ENCODE results near the gene DDX1. TPM values are rescaled to one million over a fixed set of nuclear protein-coding genes. Genes with fewer than 3 reads are reported as not detected.
A peak's percentile ranks its signal among the peaks of the same experiment; 100 is the strongest.

Gene DDX1
- total RNA-seq, 1 experiment from 2014 or later, result 62.6 TPM

GRCh38 chr2:15667809-15668556 lies 76.3 kb downstream of the DDX1 start:
- CTCF ChIA-PET, result no interaction called here

GRCh38 chr2:15668611-15669305 lies 77.1 kb downstream of the DDX1 start:
- Histone ChIP-seq H3K4me2 (ENCODE audit: low read length) (no peak overlapping the region), H3K4me1 (ENCODE audit: insufficient read depth, low read length) (no peaks in the 10 kb centered on the region), H3K9ac (ENCODE audit: low read length) (no peak overlapping the region), H3F3A (ENCODE audit: low read length, unreplicated experiment) (no peaks in the 10 kb centered on the region), H4K20me1 (ENCODE audit: low read length) (no peaks in the 10 kb centered on the region), H3K27ac (ENCODE audit: low read length) (no peak overlapping the region), H3K79me2 (ENCODE audit: low read length) (no peaks in the 10 kb centered on the region), H3K9me3 (ENCODE audit: low read length) (no peaks in the 10 kb centered on the region), H3K4me3 (ENCODE audit: low read length) (no peak overlapping the region), H3K9me2 (replicated peaks; ENCODE audit: low read length) (no peaks in the 10 kb centered on the region), H3K36me3 (ENCODE audit: low read depth, low read length) (no peaks in the 10 kb centered on the region), H3K27me3 (ENCODE audit: low read length) (peaks cover 90% of the 10 kb centered on the region), H2AFZ (ENCODE audit: low read length) (no peak overlapping the region)
- DNase-seq (no peak), ATAC-seq (no peak)
- CTCF ChIA-PET, result no interaction called here
- POLR2A ChIA-PET (ENCODE audit: unreplicated experiment), result no interaction called here
- no TSS peak for BruUV-seq (replicated peaks)
- intact Hi-C loops (cut with micrococcal nuclease), result no loop called here
- TF ChIP-seq EZH2 (IDR thresholded peaks at IDR 0.05; ENCODE audit: low read length, unreplicated experiment) (no peak), EZH2phosphoT487 (IDR thresholded peaks at IDR 0.05; ENCODE audit: borderline replicate concordance, low read length) (no peak), CTCF (conservative IDR thresholded peaks at IDR 0.05; ENCODE audit: low read depth, low read length) (no peak)

More at GRCh38 chr2:15667809-15668556, 76.3 kb downstream of the DDX1 start:
- H3K9me2 ChIP-seq (replicated peaks; ENCODE audit: low read length), result no peaks in the 10 kb centered on the region
- POLR2A ChIA-PET (ENCODE audit: unreplicated experiment), result no interaction called here
- no peaks in the 10 kb centered on the region for H4K20me1 ChIP-seq (ENCODE audit: low read length)
- no peak overlapping the region for H3K9ac ChIP-seq (ENCODE audit: low read length)
- no peak for ATAC-seq
- H3K79me2 ChIP-seq (ENCODE audit: low read length), result no peaks in the 10 kb centered on the region
- H2AFZ ChIP-seq (ENCODE audit: low read length), result no peak overlapping the region
- no peak overlapping the region for H3K4me2 ChIP-seq (ENCODE audit: low read length)
- H3K36me3 ChIP-seq (ENCODE audit: low read depth, low read length), result no peaks in the 10 kb centered on the region
- intact Hi-C loops (cut with micrococcal nuclease), result no loop called here
- no peak overlapping the region for H3K4me3 ChIP-seq (ENCODE audit: low read length)
- no peak overlapping the region for H3K27ac ChIP-seq (ENCODE audit: low read length)
- no peaks in the 10 kb centered on the region for H3K9me3 ChIP-seq (ENCODE audit: low read length)
- no TSS peak for BruUV-seq (replicated peaks)
- no peak for TF ChIP-seq CTCF (conservative IDR thresholded peaks at IDR 0.05; ENCODE audit: low read depth, low read length)
- peak; percentile 6 for DNase-seq
- H3K4me1 ChIP-seq (ENCODE audit: insufficient read depth, low read length), result no peaks in the 10 kb centered on the region
- no peaks in the 10 kb centered on the region for H3F3A ChIP-seq (ENCODE audit: low read length, unreplicated experiment)
- H3K27me3 ChIP-seq (ENCODE audit: low read length), result peaks cover 89% of the 10 kb centered on the region

GRCh38 chr2:15669375-15669910 lies 77.8 kb downstream of the DDX1 start:
- H3K9ac ChIP-seq (ENCODE audit: low read length), result no peak overlapping the region
- no peak overlapping the region for H2AFZ ChIP-seq (ENCODE audit: low read length)
- no peaks in the 10 kb centered on the region for H3K9me3 ChIP-seq (ENCODE audit: low read length)
- DNase-seq (no peak), ATAC-seq (no peak)
- H3K4me1 ChIP-seq (ENCODE audit: insufficient read depth, low read length), result no peaks in the 10 kb centered on the region
- TF ChIP-seq CTCF (conservative IDR thresholded peaks at IDR 0.05; ENCODE audit: low read depth, low read length), result no peak
- POLR2A ChIA-PET (ENCODE audit: unreplicated experiment), result no interaction called here
- no peak overlapping the region for H3K27ac ChIP-seq (ENCODE audit: low read length)
- intact Hi-C loops (cut with micrococcal nuclease), result no loop called here
- no peak overlapping the region for H3K4me3 ChIP-seq (ENCODE audit: low read length)
- CTCF ChIA-PET, result no interaction called here
- peaks cover 85% of the 10 kb centered on the region for H3K27me3 ChIP-seq (ENCODE audit: low read length)
- H3K9me2 ChIP-seq (replicated peaks; ENCODE audit: low read length), result no peaks in the 10 kb centered on the region
- no peaks in the 10 kb centered on the region for H3F3A ChIP-seq (ENCODE audit: low read length, unreplicated experiment)
- H4K20me1 ChIP-seq (ENCODE audit: low read length), result no peaks in the 10 kb centered on the region
- no peaks in the 10 kb centered on the region for H3K36me3 ChIP-seq (ENCODE audit: low read depth, low read length)
- no peak overlapping the region for H3K4me2 ChIP-seq (ENCODE audit: low read length)
- no peaks in the 10 kb centered on the region for H3K79me2 ChIP-seq (ENCODE audit: low read length)
- BruUV-seq (replicated peaks), result no TSS peak
